G401.6 (cell line): Measurements from ENCODE around the gene BRIP1.
"Not testable (repeated sequence)": the region's sequence is repeated elsewhere in the genome, so short reads cannot be mapped to it uniquely, and the experiment has no call there.

Experiments used
- FAIRE-seq: peaks from 2 replicates; lab custom pipeline; 2012; peaks lifted over from hg19 to GRCh38; lab: Jason Lieb, UNC

BRIP1 gene

DNA sequence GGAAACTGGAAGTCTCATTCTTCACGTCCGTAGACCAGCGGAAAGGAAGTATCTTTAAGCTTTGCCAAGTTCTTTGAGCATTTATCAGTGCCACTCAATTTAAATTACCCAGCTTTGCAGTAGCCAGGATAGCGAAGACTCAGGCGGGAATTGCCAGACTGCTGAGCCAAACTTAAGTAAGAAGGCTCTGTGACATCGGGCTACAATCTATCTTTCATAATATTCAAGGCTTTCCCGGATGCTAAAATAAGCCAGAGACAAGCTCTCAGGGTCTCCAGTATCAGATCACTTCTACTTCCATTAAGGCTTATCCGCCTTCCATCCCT lies 436 bp upstream of the BRIP1 start:
- no peak for FAIRE-seq

DNA sequence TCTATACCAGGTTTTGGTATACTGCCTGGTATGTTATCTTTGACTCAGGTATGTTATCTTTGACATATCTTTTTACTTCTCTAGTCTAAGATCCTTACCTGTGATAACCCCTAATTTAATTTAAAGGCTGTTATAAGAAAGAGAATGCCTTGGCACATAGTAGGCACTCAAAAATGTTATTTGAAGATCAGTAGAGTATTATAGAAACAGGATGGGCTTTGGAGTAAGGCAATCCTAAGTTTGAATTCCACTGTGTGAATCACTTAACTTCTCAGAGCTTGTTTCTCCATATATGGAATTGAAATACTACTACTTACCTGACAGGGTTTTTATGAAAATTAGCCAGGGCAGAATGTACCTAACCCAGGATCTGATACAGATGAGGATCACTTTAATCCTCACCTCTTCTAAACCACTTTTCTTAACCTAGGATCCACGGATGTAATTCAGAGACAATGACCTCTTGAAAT lies 1.2 kb downstream of the BRIP1 start:
- FAIRE-seq = no peak

DNA sequence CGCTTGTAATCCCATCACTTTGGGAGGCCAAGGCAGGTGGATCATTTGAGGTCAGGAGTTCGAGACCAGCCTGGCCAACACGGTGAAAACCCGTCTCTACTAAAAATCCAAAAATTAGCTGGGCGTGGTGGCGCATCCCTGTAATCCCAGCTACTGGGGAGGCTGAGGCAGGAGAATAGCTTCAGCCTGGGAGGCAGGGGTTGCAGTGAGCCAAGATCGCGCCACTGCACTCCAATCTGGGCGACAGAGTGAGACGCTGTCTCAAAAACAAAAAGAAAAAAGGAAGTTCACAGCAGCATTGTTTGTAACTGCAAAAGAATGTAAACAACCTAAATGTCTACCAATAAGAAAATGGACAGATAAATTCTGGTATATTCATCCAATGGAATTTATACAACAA lies 2.9 kb downstream of the BRIP1 start:
- FAIRE-seq = not testable (repeated sequence)

DNA sequence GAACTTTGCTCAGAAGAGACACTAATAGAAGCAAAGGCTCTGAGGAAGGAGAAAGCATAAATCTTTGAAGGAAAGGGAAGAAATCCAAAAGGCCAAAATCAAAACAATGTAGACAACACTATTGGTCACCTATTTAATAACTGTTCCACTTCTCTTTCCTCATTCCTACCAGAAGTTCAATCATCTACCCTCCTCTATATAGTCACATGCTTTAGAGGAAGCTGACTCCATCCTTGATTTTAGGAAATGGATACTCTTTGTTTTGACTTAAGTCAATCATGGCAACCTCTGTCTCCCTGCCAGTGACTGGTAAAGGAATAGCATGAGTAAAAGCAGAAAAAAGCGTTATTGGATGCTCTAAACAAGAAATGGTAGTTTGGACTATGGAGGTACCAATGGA lies 7.3 kb downstream of the BRIP1 start:
- no peak for FAIRE-seq

DNA sequence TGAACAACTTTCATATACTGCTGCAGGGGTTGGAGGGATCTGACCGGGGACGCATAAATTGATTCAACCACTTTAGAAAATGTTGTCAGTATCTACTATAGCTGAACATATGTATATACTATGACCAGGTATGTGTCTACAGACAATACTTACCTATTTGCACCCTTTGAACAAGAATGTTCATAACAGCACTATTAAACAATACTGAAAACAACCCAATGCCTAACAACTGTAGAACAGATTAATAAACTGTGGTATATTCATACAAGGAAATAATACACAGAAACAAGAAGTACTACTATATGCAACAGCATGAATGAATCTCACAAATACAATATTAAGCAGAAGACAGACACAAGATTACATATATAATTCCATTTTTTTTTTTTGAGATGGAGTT lies 10.5 kb downstream of the BRIP1 start:
- FAIRE-seq = no peak

DNA sequence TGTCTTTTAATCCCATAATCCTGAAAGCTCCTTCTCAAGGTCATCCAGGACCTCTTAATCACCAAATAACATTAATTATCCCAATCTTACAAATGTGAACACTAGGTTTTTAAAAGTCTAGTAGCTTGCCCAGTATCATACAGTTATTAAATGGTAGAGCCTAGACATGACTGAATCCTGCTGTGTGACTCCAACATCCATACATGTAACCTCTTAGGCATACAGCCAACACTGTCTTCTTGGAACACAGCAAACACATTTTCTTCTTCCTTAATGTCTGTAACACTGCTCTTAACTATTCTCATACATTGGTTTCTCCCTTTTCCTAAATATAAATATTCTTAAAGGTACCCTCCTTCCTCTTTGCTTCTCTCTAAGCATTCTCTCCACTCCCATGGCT lies 13.7 kb downstream of the BRIP1 start:
- no peak for FAIRE-seq

DNA sequence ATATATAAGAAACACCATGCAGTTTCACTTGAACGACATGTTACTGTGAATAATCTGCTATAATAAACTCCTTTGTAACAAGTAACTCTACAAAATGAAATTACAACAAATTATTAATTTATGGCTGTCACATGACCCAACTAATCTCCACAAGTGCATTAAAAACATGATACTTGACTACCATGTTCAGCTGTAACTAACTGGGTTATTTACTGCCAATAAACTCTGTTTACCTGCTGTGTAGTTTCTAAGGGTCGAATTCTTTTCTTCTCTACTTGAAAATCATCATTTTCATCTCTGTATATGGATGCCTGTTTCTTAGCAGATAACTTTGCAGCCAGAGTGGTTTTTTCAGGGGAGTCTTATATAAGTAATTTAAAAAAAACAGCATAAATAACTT lies 14.4 kb downstream of the BRIP1 start:
- no peak for FAIRE-seq

DNA sequence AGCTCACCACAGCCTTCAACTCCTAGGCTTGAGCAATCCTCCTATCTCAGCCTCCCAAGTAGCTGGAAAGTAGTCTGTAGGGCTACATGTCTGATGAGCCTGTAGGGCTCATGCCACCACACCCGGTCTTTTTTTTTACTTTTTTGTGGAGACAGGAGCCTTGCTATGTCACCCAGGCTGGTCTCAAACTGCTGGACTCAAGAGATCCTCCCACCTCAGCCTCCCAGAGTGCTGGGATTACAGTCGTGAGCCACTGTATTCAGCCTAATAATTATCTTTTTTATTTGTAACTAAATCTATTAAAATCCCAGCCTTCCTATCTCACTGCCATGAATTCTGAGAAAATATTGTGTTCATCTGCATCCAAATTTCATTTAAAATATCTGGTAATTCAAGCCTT lies 15.1 kb downstream of the BRIP1 start:
- FAIRE-seq = no peak

DNA sequence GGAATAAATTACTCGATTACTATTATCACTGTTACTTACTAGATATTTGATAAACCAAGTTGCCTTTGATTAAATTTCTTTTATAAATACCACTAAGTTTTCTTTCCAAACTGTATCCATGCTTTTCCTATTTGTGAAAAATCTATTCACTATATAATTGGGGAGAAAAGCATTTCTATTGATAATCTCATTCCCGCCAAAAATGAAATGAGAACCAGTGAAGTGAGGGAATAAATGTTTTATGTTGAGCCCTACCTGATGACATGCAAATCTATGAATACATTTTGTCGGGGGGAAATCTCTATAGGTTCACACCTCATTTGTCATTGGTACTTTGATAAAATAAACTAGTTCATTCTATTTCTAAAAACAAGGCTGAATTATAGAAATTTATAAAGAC lies 15.7 kb downstream of the BRIP1 start:
- FAIRE-seq = no peak

DNA sequence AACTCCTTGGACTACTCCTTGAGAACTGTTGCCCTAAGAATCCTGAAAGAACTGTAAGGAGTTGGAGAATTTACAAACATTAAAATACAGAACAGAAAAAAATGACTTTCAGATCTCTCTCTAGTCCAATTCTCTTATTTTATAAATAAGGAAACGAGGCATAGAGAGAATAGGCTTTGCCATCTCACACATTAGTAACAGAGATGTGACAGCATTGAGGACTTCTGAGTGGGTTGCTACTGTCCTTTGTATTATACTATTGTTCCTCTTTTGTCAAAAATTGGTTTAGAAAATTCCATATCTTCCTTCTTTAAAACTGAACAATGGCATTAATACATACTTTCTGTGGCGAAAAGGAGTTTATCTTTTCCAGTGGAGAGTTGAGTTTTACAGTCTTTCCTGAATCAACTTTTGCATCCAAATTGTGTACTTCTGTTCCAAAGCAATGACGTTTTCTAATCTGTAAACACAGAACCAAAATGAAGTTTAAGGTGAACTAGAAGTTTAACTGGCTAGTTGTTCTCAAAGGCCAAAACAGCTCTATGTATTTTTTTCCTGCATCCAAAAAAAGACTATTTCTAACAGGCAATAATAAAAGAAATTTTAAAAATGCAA lies 16.5 kb downstream of the BRIP1 start:
- FAIRE-seq = no peak

DNA sequence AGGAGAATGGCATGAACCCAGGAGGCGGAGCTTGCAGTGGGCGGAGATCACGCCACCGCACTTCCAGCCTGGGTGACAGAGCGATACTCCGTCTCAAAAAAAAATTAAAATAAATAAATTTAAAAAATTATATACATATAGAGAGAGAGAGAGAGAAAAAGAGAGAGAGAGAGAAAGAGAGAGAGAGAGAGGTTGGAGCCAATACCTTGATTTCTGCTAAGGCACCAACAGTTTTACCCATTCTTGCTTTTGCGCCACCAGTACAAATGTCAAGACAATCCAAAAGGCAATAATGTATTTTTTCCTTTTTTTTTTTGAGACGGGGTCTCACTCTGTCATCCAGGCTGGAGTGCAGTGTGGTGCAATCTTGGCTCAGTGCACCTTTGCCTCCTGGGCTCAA lies 17.2 kb downstream of the BRIP1 start:
- FAIRE-seq = no peak

DNA sequence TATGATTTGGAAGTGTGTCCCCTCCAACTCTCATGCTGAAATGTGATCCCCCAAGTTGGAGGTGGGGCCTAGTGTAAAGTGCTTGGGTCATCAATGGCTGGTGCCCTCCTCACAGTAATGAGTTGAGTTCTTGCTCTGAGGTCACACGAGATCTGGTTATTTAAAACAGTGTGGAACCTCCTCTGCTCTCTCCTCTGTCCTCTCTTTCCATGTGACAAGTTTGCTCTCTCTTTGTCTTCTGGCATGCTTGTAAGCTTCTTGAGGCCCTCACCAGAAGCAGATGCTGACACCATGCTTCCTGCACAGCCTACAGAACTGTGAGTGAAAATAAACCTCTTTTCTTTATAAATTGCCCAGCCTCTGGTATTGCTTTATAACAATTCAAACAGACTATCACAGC lies 19.9 kb downstream of the BRIP1 start:
- no peak for FAIRE-seq

DNA sequence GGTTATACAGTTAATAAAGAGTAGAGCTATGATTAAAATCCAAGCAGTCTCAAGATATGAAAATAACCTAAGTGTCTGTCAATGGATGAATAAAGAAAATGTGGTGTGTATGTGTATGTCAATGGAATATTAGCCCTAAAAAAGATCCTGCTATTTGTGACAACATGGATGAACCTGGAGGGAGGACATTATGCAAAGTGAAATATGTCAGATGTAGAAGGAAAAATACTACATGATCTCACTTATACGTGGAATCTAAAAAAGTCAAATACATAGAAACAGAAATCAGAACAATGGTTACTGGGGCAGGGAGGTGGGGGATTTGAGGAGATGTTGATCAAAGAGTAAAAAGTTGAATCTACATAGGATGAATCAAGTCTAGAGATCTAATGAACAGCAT lies 20.4 kb downstream of the BRIP1 start:
- no peak for FAIRE-seq

DNA sequence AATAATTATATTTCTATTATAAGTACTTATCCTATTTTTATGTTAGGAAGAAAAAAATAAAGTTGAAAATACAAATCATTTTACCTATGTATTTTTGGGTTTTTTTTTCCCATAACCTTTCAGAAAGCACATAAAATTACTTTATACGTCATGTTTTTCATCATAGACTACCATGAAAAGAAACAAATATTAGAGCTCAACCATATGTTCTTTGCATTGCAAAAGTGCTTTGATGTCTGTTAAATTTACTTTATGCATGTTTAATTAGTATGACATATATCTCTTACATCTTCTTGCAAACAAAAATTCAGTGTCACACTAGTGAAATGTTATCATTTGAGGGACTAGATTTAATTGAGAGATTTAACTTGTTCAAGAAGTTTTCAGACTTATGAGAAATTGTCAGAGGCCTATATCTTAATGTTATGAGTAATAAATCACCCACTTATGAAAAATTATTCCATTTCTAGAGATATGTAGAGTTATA lies 24.0 kb downstream of the BRIP1 start:
- no peak for FAIRE-seq

DNA sequence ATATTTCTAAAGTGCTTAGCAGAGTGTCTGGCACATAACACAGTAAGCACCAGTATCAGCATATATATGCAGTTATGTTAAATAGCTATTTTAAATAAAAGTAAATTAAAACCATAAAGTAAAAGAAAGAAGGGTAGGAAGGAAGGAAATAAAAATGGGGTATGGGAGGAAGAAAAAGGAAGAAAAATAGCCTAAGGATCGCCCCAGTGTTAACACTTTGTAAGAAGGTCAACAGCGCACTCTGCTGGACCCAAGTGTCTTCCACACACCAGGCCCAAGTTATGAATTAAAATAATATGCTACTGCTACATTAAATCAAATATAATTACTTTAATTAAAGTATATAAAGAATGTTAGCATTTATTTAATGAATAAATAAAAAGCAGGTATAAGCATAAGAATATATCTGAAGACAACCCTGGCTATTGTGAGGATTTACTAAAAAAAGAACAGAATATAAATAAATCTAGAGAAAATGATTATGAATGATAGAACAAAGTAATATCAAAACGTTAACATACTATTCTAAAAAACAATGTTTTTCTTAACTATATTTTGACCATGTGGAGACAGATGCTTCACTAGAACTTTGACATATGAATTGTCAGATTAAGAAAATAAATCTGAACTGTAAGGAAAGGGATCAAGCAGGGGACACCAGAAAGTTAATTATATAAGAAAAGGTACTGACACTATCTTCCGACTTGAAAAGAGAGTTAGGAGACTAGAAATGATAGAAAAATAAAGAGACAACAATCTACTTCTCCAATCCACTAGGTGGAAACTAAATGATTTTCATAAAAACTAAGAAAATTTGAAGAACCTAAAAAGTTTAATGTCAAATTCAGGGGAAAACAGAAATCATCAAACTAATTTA lies 25.9 kb downstream of the BRIP1 start:
- peak; percentile 82 for FAIRE-seq

DNA sequence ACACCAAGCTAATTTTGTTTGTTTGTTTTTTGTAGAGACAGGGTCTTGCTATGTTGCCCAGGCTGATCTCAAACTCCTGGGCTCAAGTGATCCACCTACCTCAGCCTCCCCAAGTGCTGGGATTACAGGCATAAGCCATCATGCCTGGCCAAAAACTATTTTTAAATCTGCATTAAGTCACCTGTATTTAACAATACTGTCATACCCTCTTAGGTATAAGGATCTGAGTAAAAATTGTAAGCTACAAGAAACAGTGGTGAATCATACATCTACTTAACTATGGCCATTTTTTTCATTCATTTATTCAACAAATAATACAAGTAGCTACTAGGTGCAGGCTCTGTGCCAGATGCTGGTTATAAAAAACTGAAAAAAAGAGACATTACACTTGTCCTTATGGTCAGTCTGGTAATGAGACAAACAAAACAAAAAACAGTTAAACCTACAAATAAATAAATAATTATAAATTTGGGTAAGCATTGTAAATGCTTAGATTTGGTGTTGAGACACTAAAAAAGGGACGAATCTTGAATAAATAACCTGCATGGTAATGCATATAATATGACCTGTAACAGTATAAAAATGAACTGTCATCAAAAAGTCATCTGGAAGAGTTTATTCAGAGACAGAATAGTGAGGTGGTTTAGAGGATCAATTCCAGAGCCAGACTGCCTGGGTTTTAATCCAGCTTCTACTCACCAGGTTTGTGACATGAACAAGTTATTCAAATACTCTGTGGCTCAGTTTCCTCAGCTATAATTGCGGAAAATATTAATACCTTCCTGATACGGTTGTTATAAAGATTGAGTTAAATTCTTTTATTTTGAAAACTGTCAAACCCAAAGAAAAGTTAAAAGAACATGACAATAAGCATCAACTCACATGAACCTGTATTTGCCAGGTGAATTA lies 26.8 kb downstream of the BRIP1 start:
- FAIRE-seq = no peak

DNA sequence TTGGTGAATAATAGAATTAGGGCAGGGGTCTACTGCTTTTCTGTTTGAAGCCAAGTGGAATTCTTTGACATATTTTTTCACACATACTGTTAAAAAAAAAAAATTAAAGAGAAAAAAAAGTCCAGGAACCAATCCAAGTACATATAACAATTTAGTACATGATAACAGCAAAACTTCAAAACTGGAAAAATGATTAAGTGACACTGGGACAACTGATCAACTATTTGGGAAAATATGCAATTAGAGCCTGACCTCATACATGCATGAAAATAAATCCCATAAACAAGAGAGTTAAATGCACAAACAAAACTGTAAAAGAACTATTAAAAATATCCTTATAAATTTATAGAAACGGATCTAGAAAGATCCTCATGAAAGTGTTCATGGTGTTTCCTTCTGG lies 27.7 kb downstream of the BRIP1 start:
- FAIRE-seq = no peak

DNA sequence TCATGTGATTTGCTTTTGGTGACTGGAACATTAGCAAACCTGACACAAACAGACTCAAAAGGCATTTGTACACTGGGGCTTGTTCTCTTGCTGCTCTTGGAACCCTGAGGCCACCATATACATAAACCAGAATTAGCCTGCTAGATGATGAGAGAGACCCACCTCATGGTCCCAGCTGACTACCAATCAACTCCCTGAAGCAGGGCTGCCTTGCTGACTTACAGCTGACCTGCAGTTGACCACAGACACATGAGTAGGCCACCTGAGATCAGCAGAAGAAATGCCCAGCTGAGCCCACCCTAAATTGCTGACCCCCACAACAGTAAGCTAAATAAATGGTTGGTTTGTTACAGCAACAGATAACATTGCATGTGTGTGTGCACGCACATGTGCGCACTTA lies 28.7 kb downstream of the BRIP1 start:
- no peak for FAIRE-seq

DNA sequence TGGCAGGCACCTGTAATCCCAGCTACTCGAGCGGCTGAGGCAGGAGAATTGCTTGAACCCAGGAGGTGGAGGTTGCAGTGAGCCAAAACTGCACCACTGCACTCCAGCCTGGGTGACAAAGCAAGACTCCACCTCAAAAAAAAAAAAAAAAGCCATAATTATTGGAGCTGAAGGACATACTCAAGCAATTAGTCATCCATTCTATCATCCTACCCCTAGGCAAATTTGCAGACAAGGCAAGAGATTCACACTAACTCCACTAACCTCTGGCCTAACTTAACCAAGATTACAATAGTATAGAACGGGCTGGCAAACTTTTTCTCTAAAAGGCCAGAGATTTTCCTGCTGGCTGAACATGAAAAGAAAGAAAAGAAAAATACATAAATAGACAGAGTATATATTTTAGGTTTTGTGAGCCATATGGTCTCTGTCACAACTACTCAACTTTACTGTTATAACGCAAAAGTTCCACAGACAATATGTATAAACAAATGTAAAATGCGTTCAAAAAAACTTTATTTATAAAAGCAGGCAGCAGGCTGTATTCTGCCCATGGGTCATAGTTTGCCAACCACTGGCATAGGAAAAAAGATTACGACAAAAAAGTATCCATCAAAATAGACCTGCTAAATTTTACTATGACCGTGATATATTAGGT lies 29.7 kb downstream of the BRIP1 start:
- no peak for FAIRE-seq

DNA sequence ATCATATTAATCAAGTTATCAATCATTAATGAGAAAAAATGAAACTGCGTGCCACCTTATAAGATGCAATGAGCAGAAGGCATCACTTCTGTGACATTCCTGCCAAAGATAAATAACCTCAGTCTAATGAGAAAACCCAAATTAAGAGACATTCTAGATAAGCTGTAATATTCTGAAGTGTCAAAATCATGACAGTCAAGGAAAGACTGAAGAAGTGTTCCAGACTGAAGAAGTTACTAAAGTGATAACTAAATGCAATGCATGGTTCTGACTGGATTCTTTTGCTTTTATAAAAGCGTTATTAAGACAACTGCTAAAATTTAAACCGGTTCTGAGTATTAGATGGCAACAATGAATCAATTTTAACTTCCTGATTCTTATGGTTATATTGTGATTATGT lies 30.9 kb downstream of the BRIP1 start:
- no peak for FAIRE-seq

DNA sequence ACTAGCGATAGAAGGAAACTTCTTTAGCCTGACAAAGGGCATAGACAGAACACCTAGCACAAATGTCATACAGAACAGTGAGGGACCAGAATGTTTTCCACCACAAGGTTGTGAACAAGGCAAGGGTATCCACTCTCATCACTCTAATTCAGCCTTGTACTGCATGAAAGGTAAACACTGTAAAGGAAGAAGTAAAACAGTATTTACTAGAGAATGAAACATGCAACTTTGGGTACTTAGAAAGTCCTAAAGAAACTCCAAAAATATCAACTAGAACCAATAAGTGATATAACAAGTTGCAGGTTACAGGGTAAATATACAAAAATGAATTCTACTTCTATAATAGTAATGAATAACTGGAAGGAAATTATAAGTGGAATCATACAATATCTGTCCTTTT lies 32.2 kb downstream of the BRIP1 start:
- no peak for FAIRE-seq

DNA sequence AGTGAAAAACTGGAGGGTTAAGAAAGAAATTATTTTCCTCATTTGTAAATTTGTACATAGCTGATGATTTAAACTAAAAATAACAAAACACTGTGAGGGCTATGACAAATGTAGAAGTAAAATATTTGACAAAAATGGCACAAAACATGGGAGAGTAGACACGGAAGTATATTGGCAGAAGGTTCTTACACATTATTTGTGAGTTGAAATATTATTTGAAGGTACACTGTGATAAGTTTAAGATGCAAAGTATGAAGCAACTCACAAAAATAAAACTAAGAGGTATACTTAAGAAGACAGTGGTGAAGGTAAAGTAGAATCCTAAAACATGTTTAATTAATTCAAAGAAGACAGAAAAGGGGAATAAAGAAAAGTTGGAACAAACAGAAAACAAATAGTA lies 34.6 kb downstream of the BRIP1 start:
- no peak for FAIRE-seq
